GM21360 (cell line): ENCODE measurements around the gene TPPP2.
"Not testable (repeated sequence)": the region's sequence is repeated elsewhere in the genome, so short reads cannot be mapped to it uniquely, and the experiment has no call there.

Experiments
- ATAC-seq: cut with Tn5 transposase; IDR thresholded peaks from one replicate; pipeline ENCODE4 v1.9.1; 2021; ENCODE audit warnings: mild to moderate bottlenecking, moderate library complexity; ENCODE audit not compliant: unreplicated experiment

Gene TPPP2

DNA sequence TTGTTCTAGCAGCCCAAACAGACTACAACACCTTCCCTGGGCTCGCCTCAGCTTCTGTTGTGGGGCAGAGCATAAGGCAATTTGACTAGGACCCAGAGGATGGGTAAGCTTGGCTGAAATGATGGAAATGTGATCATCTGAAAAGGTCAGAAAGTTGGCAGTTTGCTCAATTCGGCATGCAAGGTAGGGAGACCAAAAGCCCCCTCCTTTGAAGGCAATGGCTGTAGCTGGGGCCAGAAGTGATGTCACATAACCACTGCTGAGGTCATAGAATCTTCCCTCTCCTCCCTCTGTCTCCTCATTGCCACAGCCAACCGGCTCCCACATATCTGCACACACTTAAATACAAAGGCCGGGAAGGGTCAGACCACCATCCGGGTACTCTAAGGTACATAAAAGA lies at the start of gene TPPP2:
TSS of gene TPPP2 (plus strand) at position 301 of the 400 bp plus-strand sequence. CDS start 365 bp downstream, outside the sequence.
- no peak for ATAC-seq

DNA sequence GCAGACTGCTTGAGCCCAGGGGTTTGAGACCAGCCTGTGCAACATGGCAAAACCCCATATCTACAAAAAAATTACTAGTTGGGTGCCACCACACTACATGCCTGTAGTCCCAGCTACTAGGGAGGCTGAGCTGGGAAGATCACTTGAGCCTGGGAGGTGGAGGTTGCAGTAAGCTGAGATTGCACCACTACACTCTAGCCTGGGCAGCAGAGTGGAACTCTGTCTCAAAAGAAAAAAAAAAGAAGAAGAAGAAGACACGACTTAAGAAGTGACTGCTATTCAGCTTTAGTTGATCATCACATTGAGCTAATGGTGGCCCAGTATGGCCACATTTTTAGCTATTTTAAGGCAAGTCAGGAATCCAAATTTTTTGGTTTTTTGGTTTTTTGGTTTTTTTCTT lies 49.1 kb upstream of the TPPP2 start:
- no peak for ATAC-seq

DNA sequence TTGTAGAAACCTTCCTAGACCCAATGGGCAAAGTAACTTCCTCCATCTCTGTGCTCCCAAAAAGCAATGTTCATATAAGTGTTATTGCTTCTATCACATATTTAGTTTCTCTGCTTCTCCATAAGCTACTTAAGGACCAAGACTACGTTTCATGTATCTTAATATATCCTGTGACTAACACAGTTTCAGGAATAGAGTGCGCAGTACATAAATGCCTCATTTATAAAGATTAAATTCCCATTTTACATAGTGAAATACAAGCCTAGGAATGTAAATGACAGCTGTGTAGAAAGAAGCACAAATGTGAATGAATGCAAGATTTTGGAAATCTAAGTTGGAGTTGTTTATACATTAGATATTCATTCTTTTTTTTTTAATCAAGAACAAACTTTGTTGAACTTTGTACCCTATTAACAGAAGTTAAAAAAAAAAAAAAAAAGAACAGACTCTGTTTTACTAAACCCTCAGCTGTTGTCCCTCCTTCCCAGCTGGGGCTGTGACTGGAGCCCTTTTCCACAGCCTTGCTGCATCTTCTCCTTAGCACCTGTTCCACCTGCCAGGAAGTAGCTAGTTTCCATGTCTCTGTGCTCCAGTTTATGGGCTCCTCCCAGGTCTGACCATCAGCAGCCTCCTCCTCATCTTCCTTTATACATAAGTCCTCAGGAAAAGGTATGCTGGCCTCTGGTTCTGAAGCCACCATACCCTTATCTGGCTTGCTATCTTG lies 47.2 kb upstream of the TPPP2 start:
- ATAC-seq, result no peak

DNA sequence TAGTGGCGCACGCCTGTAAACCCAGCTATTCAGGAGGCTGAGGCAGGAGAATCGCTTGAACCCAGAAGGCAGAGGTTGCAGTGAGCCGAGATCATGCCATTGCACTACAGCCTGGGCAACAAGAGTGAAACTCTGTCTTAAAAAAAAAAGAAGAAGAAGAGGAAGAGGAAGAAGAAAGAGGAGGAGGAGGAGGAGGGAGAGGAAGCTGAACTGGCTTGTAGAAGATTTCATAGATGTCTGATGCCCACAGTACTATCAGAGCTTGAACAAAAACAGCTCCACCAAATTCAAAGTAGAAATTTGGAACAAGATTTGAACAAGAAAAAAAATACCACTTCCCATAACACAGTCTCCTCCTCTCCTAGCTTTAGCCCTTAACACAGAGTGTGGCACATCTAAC lies 44.4 kb upstream of the TPPP2 start:
- not testable (repeated sequence) for ATAC-seq

DNA sequence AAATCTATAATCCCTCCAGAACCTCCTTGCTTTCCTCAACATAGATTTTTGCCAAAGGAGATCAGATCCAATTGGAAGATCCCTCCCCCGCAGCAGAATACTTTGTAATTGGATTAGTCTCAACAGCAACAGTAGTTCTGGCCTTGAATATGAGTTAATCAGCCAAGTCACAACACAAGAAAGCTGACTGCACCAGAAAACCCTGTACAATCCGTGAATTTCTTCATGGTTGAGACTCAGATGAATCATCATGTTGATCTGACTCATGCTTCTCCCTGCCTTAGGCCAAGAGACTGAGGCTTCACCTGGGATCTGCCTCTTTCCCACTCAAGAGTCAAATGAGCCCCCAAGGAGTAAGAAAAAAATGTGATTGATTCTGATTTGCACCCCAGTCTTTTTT lies 43.2 kb upstream of the TPPP2 start:
- ATAC-seq, result no peak

DNA sequence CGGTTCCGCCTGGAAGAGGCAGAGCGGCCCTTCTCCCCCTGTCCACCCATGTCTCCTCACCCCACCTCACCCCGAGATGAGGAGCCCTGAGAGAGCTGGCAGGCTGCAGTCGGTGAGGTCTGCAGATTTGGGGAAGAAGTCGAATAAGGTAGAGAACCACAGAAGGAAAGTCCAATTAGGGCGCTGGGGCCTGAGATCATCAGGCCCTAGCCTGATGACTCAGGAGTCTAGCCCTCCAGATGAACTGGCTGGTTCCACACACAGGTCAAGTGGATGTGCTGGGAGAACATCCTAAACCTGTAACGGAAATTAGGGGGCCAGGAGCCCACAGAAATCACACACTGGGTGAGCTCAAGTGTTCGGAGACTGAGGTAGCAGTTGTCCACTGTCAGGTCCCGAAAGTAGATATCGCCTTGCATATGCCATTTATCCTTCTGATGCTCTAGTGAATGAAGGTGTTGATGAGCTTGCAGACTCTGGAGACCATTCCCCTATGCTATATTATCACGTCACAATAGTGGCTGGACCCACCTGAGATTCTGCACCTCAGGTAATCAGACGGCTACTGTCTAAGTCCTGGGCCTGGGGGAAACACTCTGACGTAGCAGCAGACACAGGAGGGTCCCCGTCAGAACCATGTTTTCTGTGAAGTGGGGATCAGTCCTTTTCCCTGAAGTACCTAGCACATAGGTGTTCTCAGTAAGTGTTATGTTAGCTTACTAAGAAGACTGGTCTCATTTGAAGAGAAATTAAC lies 41.1 kb upstream of the TPPP2 start:
- ATAC-seq, result no peak

DNA sequence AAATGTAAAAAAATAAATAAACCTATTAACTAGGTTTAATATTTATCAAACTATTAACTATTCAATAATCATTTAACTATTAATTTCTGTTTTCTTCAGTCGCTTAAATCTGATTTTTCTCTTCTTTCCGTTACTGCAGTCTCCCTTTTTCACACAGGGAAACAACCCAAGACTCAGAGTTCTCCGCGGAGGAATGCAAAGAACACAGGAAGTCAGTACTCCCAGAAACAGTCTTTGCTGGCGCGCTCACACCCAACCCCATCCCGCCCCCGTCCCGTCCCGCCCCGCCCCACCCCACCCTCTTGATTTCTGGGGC lies 40.6 kb upstream of the TPPP2 start:
- no peak for ATAC-seq

DNA sequence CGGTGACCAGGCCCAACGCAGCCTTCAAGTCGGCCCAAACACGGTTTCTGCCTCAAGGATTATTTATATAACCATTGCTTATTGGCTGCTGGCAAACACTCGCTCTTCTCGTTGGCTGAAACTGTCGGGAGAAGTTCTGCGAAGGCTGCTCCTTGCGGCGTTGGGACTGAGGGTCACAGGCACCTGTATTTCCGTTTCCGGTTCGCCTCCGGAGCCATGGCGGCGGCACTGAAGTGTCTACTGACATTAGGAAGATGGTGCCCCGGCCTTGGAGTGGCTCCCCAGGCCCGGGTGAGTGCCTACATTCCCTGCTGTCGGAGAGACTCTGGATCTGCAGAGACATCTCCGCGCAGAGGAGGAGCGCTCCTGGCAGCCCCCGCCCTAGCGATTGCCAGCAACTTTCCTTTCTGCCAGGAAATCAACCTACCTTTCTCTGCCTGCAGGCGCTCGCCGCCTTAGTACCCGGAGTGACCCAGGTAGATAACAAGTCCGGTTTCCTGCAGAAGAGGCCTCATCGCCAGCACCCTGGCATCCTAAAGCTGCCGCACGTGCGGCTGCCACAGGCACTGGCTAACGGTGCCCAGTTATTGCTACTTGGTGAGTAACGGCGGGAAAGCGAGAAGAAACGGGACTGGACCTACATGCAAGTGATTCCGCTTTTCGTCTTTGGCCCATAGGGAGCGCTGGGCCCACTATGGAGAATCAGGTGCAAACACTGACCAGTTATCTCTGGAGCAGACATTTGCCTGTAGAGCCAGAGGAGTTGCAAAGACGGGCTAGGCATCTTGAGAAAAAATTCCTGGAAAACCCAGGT lies 40.0 kb upstream of the TPPP2 start, which contains the start of gene METTL17:
TSS of gene METTL17 (plus strand) at position 194 of the 814 bp plus-strand sequence. CDS start at position 217, 23 bp downstream.
- ATAC-seq, result peak; percentile 90

DNA sequence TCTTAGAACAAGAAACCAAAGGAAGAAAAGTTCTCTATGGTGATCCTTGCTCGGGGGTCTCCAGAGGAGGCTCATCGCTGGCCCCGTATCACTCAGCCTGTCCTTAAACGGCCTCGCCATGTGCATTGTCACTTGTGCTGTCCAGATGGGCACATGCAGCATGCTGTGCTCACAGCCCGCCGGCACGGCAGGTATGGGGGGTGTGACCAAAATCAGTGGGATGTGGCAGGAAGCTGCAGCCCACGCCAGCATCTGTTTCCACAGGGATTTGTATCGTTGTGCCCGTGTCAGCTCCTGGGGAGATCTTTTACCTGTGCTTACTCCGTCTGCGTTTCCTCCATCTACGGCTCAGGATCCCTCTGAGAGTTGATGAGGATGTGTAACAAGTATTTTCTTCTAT lies 33.5 kb upstream of the TPPP2 start:
- ATAC-seq, result no peak

DNA sequence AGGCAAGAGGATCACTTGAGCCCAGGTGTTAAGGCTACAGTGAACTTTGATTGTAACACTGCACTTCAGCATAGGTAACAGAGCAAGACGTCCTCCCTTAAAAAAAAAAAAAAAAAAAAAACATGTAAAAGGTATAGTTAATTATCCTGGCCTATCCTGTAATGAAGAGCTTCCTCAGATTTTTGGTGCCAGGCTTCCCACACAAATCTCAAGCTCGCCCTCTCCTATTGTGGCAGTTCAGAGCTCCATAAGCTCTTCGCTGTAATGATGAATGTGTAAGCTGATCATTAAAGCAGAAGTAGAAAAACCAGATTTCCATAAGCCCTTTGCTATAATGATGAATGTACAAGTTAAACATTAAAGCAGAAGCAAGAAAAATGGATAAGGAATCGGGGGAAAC lies 32.9 kb upstream of the TPPP2 start:
- no peak for ATAC-seq

DNA sequence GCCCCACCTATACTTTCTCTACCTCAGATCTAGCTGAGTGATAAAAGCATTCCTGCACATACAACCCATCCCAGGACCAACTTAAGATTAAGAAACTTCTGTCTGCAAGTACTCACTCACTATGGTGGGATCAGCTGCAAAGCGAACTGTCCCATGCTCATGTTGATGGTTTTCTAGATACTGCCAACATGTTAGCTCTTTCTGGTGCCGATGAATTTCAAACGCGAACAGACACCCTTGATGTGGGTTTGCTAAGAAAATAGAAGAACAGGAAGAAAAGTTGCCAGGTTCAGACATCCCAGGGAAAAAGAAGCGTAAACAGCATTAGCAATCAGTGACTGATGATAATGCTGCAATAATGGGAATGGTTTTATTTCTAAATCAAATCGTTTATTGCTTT lies 32.5 kb upstream of the TPPP2 start:
- ATAC-seq, result no peak

DNA sequence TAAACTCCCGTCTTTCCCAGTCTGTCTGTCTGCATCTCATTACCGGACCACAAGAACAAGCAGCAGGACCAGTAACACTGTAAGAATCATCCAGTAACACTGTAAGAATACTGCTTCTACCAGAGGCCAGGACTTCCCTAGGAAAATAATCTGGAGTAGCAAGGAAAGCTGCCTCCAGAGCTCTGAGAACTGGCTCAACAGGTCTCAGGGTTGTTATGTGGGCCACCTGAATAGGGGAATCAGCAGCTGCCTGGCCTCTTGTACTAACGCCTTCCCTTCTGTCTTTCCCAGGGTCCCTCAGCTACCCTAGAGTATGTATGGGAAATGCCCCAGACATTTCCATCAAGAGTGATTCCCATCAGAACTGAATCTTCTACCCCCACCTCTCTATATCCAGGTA lies 31.9 kb upstream of the TPPP2 start:
- no peak for ATAC-seq

DNA sequence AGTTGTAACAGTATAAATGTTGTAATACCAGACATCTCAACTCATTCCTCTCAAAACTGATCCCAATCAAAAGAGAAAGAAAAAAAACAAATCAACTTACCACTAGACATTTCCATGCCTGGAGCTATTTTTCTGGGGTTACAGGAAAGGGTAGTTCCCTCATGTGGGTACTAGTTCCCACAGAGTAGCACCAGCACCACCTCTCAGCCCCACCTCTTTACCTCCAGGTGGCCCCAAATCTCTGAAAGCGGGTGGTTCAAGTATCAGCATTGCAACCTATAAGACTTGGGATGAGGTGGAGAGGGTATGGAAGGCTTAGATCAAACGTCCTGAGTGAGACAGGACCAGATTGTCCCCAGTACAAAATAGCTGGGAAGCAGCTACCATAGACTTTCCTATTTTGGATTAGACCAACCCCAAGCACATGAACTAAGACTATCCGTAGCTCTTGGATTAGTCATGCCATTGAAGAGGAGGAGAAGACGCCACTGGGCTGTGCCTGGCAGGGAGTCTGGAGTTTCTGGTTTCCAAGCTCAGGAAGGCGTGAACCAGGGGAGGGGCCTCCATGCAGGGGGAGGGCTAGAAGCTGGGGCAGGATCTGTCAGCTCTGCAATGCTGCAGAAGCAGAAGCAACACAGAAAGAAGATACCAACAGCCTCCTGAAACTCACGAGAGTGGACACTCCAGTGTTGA lies 31.2 kb upstream of the TPPP2 start, which contains the start of gene SLC39A2:
TSS of gene SLC39A2 (plus strand) at position 620 of the 693 bp plus-strand sequence. CDS start 154 bp downstream, outside the sequence.
- ATAC-seq, result no peak

DNA sequence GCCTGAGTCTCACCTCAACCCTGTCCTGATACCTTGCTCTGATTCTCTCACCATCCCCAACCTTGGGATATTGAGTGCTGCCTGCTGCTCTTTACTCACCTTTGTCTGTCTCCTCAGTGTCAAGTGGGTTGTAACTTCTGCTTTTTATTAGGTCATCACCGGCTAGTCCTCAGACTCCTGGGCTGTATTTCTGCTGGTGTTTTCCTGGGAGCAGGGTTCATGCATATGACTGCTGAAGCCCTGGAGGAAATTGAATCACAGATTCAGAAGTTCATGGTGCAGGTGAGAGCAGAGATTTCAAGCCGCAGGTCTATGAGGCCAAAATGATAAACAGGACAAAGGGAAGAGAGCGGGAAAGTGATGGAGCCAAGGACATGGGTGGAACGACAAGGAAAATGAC lies 30.4 kb upstream of the TPPP2 start:
- ATAC-seq, result no peak

DNA sequence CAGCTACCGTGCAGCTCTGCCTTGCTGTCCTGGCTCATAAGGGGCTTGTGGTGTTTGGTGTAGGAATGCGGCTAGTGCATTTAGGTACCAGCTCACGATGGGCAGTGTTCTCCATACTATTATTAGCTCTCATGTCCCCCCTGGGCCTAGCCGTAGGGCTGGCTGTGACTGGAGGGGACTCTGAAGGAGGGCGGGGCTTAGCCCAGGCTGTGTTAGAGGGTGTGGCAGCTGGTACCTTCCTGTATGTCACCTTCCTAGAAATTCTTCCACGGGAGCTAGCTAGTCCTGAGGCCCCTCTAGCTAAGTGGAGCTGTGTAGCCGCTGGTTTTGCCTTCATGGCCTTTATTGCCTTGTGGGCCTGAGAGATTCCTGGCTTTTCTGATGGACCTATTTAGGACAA lies 28.8 kb upstream of the TPPP2 start:
- ATAC-seq, result no peak

DNA sequence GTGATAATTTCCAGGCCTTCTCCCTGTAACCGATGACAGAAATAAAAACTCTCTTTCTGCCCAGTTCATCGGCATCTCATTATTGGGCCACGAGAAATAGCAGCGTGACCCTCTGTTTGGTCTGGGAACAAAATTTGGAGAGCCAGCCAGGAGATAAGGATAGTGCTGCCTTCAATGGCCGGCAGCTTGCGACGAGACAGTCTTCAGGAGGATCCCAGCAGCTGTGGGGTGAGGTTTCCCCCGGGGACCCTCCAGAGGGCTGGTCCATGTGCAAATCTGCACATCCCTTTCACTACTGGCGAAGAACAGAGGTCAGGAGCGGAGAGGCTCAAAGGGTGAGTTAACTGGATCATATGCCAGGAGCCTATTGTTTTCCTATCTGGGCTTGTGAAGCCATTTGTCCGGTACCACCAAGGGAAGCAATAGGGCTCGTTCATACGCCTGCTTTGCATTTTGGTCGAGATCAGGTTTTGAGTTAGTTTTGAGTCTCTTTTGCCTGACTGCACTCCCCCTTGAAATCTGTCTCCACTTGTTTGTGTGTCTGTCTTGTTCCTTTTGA lies 26.1 kb upstream of the TPPP2 start:
- no peak for ATAC-seq

DNA sequence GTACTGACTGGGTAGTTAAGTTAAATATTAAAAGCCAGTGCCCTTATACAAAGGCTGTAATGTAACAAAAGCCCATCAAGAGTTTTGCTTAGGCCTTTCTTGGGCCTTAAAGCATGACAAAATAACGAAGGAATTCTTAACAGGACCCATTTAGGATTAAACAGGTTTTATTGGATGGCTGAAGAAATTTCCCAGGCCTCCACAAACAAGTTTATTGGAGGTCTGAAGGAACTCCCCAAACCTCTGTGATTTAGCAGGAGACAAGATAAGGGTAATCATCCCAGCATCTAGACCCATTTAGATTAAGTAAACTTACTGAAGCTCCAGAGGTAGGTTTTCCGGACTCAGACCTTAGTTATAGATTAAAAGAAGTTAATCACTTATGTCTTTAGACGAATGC lies 20.3 kb upstream of the TPPP2 start:
- ATAC-seq, result not testable (repeated sequence)

DNA sequence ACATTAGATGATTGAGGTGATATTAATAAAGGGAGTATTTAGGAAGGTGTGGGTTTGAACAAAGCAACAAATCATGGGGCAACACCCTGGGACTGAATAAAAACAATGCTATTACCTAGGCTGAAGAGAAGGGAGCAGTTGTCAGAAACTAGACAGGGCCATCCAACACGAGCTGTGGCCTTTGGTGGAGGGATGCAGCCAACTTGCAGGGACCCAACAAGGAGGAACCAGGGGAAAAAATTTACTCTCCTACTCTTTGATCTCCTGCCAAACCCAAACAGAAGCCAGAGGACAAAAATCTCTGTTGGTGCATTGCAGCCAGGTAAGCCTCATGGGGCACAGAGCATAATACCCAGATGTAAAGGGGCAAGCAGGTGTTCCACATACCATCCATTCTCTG lies 18.9 kb upstream of the TPPP2 start:
- ATAC-seq, result no peak

DNA sequence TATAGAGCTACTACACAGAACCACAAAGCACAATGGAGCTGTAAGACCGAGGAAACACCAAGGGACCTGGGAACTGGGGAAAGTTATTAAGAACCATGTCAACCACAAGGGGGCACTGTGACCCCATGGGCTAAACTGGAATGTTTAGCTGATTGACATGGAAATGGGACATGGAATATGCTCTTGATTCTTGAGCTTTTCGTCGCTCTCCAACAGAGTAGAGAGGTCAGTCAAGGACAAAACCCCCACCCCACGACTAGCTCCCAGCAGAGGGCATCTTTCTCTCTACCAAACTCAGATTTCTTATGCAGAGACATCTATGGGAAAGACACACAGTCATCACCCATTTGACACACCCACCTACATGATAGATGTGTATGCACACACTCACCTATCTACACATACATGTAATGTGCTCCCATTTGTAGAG lies 15.2 kb upstream of the TPPP2 start:
- no peak for ATAC-seq

DNA sequence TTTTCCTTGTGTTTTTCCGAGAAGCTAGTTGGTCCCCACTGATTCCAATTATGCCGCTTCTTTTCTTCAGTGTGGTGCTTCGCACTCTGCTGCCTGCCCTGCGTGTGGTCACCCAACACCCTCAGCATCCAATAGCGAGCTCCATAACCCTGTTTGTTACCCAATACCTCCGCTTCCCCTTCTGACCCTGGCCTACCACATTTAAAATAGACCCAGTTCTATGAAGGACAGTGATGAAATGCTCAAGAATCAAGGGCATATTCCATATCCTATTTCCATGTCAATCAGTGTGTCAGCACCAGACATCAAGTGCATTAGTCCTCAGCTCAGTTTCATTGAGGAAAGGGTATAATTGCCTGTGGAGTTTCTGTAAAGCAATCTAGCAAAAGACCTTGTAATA lies 14.7 kb upstream of the TPPP2 start:
- ATAC-seq, result no peak
